H9 (cell line): ENCODE measurements around the gene MSMO1. TPM values are rescaled to one million over a fixed set of nuclear protein-coding genes. Genes with fewer than 3 reads are reported as not detected.

ENCODE experiments used
- DNase-seq: peaks from one replicate; pipeline ENCODE4 v3.0.0-alpha.2; 2017
- H2AFZ ChIP-seq: one replicate; pipeline ENCODE4 v1.6.1; 2013; ENCODE audit warnings: mild to moderate bottlenecking, low read length, control low read depth, moderate library complexity
- H2AK5ac ChIP-seq: 2 replicates; pipeline ENCODE4 v1.6.1; 2013; ENCODE audit warnings: low read length, control low read depth, mixed read lengths; ENCODE audit not compliant: insufficient read length
- H2BK120ac ChIP-seq: one replicate; pipeline ENCODE4 v1.6.1; 2013; ENCODE audit warnings: low read depth, mild to moderate bottlenecking, low read length, control low read depth, inconsistent platforms; ENCODE audit not compliant: poor library complexity, severe bottlenecking
- H2BK12ac ChIP-seq: 2 replicates; pipeline ENCODE4 v1.6.1; 2013; ENCODE audit warnings: low read length, control low read depth, mixed read lengths, low read depth; ENCODE audit not compliant: insufficient read length
- H2BK15ac ChIP-seq: 2 replicates; pipeline ENCODE4 v1.6.1; 2013; ENCODE audit warnings: low read depth, low read length, control low read depth
- H2BK20ac ChIP-seq: one replicate; pipeline ENCODE4 v1.6.1; 2013; ENCODE audit warnings: low read depth, mild to moderate bottlenecking, low read length, control low read depth, inconsistent platforms; ENCODE audit not compliant: poor library complexity, severe bottlenecking
- H2BK5ac ChIP-seq: 2 replicates; pipeline ENCODE4 v1.6.1; 2013; ENCODE audit warnings: low read length, control low read depth, mixed read lengths; ENCODE audit not compliant: insufficient read length
- H3K14ac ChIP-seq: 2 replicates; pipeline ENCODE4 v1.6.1; 2013; ENCODE audit warnings: low read length, control low read depth; ENCODE audit not compliant: insufficient read depth
- H3K18ac ChIP-seq: 2 replicates; pipeline ENCODE4 v1.6.1; 2013; ENCODE audit warnings: low read depth, mild to moderate bottlenecking, mixed read lengths, low read length, control low read depth; ENCODE audit not compliant: insufficient read length
- H3K23ac ChIP-seq: 2 replicates; pipeline ENCODE4 v1.6.1; 2013; ENCODE audit warnings: low read length, control low read depth, mixed read lengths, low read depth; ENCODE audit not compliant: insufficient read length
- H3K23me2 ChIP-seq: 2 replicates; pipeline ENCODE4 v1.6.1; 2013; ENCODE audit warnings: low read depth, mild to moderate bottlenecking, mixed read lengths, low read length, control low read depth; ENCODE audit not compliant: insufficient read length, poor library complexity, severe bottlenecking
- H3K27ac ChIP-seq: 2 replicates; pipeline ENCODE4 v1.5.1; 2013; ENCODE audit warnings: low read length, control low read depth, mixed read lengths, low read depth; ENCODE audit not compliant: insufficient read length
- H3K27me3 ChIP-seq: 2 replicates; pipeline ENCODE4 v1.6.1; 2013; ENCODE audit warnings: low read length, control low read depth, inconsistent platforms; ENCODE audit not compliant: insufficient read depth
- H3K4ac ChIP-seq: 2 replicates; pipeline ENCODE4 v1.6.1; 2013; ENCODE audit warnings: low read depth, mild to moderate bottlenecking, control low read depth, inconsistent platforms, low read length, moderate library complexity
- H3K4me1 ChIP-seq: 2 replicates; pipeline ENCODE4 v1.6.1; 2013; ENCODE audit warnings: low read length, control low read depth, inconsistent platforms; ENCODE audit not compliant: insufficient read depth
- H3K4me2 ChIP-seq: 2 replicates; pipeline ENCODE4 v1.6.1; 2013; ENCODE audit warnings: low read length, control low read depth, mixed read lengths; ENCODE audit not compliant: insufficient read length, insufficient read depth
- H3K56ac ChIP-seq: 2 replicates; pipeline ENCODE4 v1.6.1; 2013; ENCODE audit warnings: low read depth, mild to moderate bottlenecking, mixed read lengths, low read length, control low read depth; ENCODE audit not compliant: insufficient read length
- H3K79me1 ChIP-seq: 2 replicates; pipeline ENCODE4 v1.6.1; 2013; ENCODE audit warnings: low read depth, mild to moderate bottlenecking, moderate library complexity, low read length, control low read depth, inconsistent platforms; ENCODE audit not compliant: insufficient read depth, poor library complexity, severe bottlenecking
- H3K79me2 ChIP-seq: 2 replicates; pipeline ENCODE4 v1.6.1; 2013; ENCODE audit warnings: low read length, control low read depth, inconsistent platforms; ENCODE audit not compliant: insufficient read depth
- H3K9ac ChIP-seq: 2 replicates; pipeline ENCODE4 v1.6.1; 2013; ENCODE audit warnings: low read length, control low read depth, mixed read lengths; ENCODE audit not compliant: insufficient read length; ENCODE audit errors: extremely low read depth
- H3K9me3 ChIP-seq: one replicate; pipeline ENCODE4 v1.6.1; 2013; ENCODE audit warnings: low read depth, low read length, inconsistent platforms; ENCODE audit not compliant: control insufficient read depth
- H3T11ph ChIP-seq: one replicate; pipeline ENCODE4 v1.6.1; 2013; ENCODE audit warnings: mild to moderate bottlenecking, low read length, control low read depth, inconsistent platforms
- H4K20me1 ChIP-seq: one replicate; pipeline ENCODE4 v1.6.1; 2013; ENCODE audit not compliant: control insufficient read depth, insufficient read length, insufficient read depth
- H4K5ac ChIP-seq: 2 replicates; pipeline ENCODE4 v1.6.1; 2013; ENCODE audit warnings: low read depth, mild to moderate bottlenecking, mixed read lengths, low read length, control low read depth; ENCODE audit not compliant: insufficient read length
- H4K8ac ChIP-seq: replicated peaks from 2 replicates; pipeline ENCODE4 v1.6.1; 2013; ENCODE audit warnings: low read length, control low read depth, mixed read lengths, low read depth; ENCODE audit not compliant: insufficient read length
- H4K91ac ChIP-seq: 2 replicates; pipeline ENCODE4 v1.6.1; 2013; ENCODE audit warnings: low read depth, mild to moderate bottlenecking, moderate library complexity, mixed read lengths, low read length, control low read depth; ENCODE audit not compliant: insufficient read length
- H3K27ac Mint-ChIP-seq, 3 experiments: 2 replicates in 2 of 3; 3 replicates in 1 of 3; pipeline ENCODE4 v1.8.0; 2020 to 2021; ENCODE audit warnings: mixed read lengths in 3 of 3, mild to moderate bottlenecking in 1 of 3, moderate library complexity in 1 of 3
- H3K27me3 Mint-ChIP-seq: 2 replicates; pipeline ENCODE4 v1.8.0; 2021; ENCODE audit warnings: low read depth, mild to moderate bottlenecking, moderate library complexity, mixed read lengths
- H3K36me3 Mint-ChIP-seq, 3 experiments: 2 replicates in 2 of 3; 3 replicates in 1 of 3; pipeline ENCODE4 v1.8.0; 2020 to 2021; ENCODE audit warnings: low read depth in 3 of 3, mixed read lengths in 3 of 3; ENCODE audit not compliant: insufficient read depth in 1 of 3
- H3K4me1 Mint-ChIP-seq, 2 experiments: 2 replicates each; pipeline ENCODE4 v1.8.0; 2020; ENCODE audit warnings: mixed read lengths in 2 of 2
- H3K4me3 Mint-ChIP-seq, 2 experiments: 2 replicates in 1 of 2; 3 replicates in 1 of 2; pipeline ENCODE4 v1.8.0; 2020 to 2021; ENCODE audit warnings: mild to moderate bottlenecking in 2 of 2, mixed read lengths in 2 of 2, moderate library complexity in 1 of 2
- H3K9me3 Mint-ChIP-seq, 2 experiments: 2 replicates in 1 of 2; 3 replicates in 1 of 2; pipeline ENCODE4 v1.8.0; 2020; ENCODE audit warnings: mild to moderate bottlenecking in 2 of 2, mixed read lengths in 2 of 2, moderate library complexity in 1 of 2
- CTCF ChIP-seq: fragments of 200-600 bp; sonication (generic); conservative IDR thresholded peaks from 3 replicates; pipeline ENCODE4 v1.8.0; 2021; ENCODE audit warnings: antibody characterized with exemption, mild to moderate bottlenecking
- WGBS: extraction: QIAGEN DNeasy Blood & Tissue Kit; methylation state at CpG from one replicate; pipeline ENCODE4 v1.1.7; 2013; ENCODE audit warnings: missing lambda C conversion rate, low lambda C conversion rate, mixed read lengths; ENCODE audit not compliant: insufficient read length; ENCODE audit errors: extremely low coverage; 5-methylcytosine and 5-hydroxymethylcytosine counted together
- total RNA-seq: library from RNA; stranded (reverse); gene quantifications from 2 replicates; pipeline ENCODE4 v1.2.1, GENCODE V29; 2021

MSMO1 gene
- total RNA-seq, 1 experiment from 2014 or later = 79.3 TPM

GRCh38 chr4:165345666-165346417 lies 18.4 kb downstream of the MSMO1 start:
- H3K27ac Mint-ChIP-seq = peak overlapping the region in 1 of 3 experiments; percentile 54; a peak in 2 of 7 replicates
- no peak overlapping the region for H3K27ac ChIP-seq
- H2AFZ ChIP-seq = no peak overlapping the region
- no peak overlapping the region for H3K56ac ChIP-seq
- no peak overlapping the region for H3K14ac ChIP-seq
- no CpG with 5 or more reads among the region's 10 CpGs for WGBS
- H3K9me3 ChIP-seq = no peaks in the 10 kb centered on the region
- peaks cover 0 to 13% (median 12%) of the 10 kb centered on the region in 3 experiments; a peak in 5 of 7 replicates for H3K36me3 Mint-ChIP-seq
- no peaks in the 10 kb centered on the region for H3K23me2 ChIP-seq
- no peak overlapping the region for H3K9ac ChIP-seq
- H2AK5ac ChIP-seq = no peak overlapping the region
- no peak overlapping the region for H3K4me2 ChIP-seq
- 0 out of 3 replicates have a peak, but pooled peaks have one; percentile 17 for TF ChIP-seq CTCF
- no peak overlapping the region for H3K23ac ChIP-seq
- H4K20me1 ChIP-seq = no peaks in the 10 kb centered on the region
- H4K5ac ChIP-seq = peak overlapping the region; percentile 63
- no peak for DNase-seq
- no peak overlapping the region for H2BK5ac ChIP-seq
- peaks cover 2 to 3% of the 10 kb centered on the region in 2 experiments; a peak in 2 of 4 replicates for H3K4me1 Mint-ChIP-seq
- no peak overlapping the region for H2BK15ac ChIP-seq
- H2BK120ac ChIP-seq = no peak overlapping the region
- no peak overlapping the region for H2BK12ac ChIP-seq
- no peak overlapping the region for H3T11ph ChIP-seq
- no peak overlapping the region for H2BK20ac ChIP-seq
- H4K91ac ChIP-seq = no peak overlapping the region
- no peak overlapping the region for H3K18ac ChIP-seq
- H3K79me2 ChIP-seq = no peaks in the 10 kb centered on the region
- H3K79me1 ChIP-seq = no peaks in the 10 kb centered on the region
- no peak overlapping the region for H3K4ac ChIP-seq
- no peaks in the 10 kb centered on the region for H3K9me3 Mint-ChIP-seq
- H4K8ac ChIP-seq = no peak overlapping the region
- no peaks in the 10 kb centered on the region for H3K27me3 Mint-ChIP-seq
- no peaks in the 10 kb centered on the region for H3K4me1 ChIP-seq
- H3K27me3 ChIP-seq = no peaks in the 10 kb centered on the region
- H3K4me3 Mint-ChIP-seq = no peak overlapping the region
